CD4-positive, alpha-beta T cell (primary cell): Measurements from ENCODE around the gene CHRDL2. TPM values are rescaled to one million over a fixed set of nuclear protein-coding genes. Genes with fewer than 3 reads are reported as not detected.

Experiments used
- ATAC-seq: fragments of 200-7000 bp; cut with Tn5 transposase; one replicate; pipeline ENCODE4 v1.10.0; 2022; ENCODE audit warnings: mild to moderate bottlenecking; ENCODE audit not compliant: poor library complexity
- CTCF ChIA-PET: fragments of 350-600 bp; sonication (Branson Sonifier 250); formaldehyde crosslinking; loops from one replicate; lab custom pipeline; 2021; ENCODE audit warnings: antibody characterized with exemption, inconsistent platforms; lab: Charles Lee
- POLR2A ChIA-PET: fragments of 350-600 bp; sonication (Branson Sonifier 250); formaldehyde crosslinking; loops from one replicate; lab custom pipeline; 2021; ENCODE audit warnings: antibody characterized with exemption, inconsistent platforms; lab: Charles Lee
- DNase-seq, 14 experiments: peaks; one replicate each; pipeline ENCODE4 v3.0.0-alpha.2; 2013 to 2020; ENCODE audit warnings: mixed read lengths in 2 of 14
- H3K27ac ChIP-seq, 2 donors: one replicate each; pipeline versions ENCODE4 v1.5.1 to v1.7.0; 2013; ENCODE audit warnings: low read length in 2 of 2, low read depth in 1 of 2, mild to moderate bottlenecking in 1 of 2
- H3K27me3 ChIP-seq, 2 experiments: 1 replicate in 1 of 2; 2 replicates in 1 of 2; pipeline versions ENCODE4 v1.6.1 to v1.7.0; 2013; ENCODE audit warnings: low read length in 2 of 2, control low read depth in 1 of 2, mild to moderate bottlenecking in 1 of 2, moderate library complexity in 1 of 2; ENCODE audit not compliant: insufficient read depth in 2 of 2, control insufficient read depth in 1 of 2
- H3K36me3 ChIP-seq: one replicate; pipeline ENCODE4 v1.6.1; 2013; ENCODE audit warnings: low read length, control low read depth; ENCODE audit not compliant: insufficient read depth
- H3K4me1 ChIP-seq: one replicate; pipeline ENCODE4 v1.6.1; 2013; ENCODE audit warnings: low read length, control low read depth; ENCODE audit not compliant: insufficient read depth
- H3K4me3 ChIP-seq: one replicate; pipeline ENCODE4 v1.5.1; 2013; ENCODE audit warnings: mild to moderate bottlenecking, low read length, moderate library complexity
- H3K9me3 ChIP-seq, 2 experiments: 1 replicate in 1 of 2; 2 replicates in 1 of 2; pipeline versions ENCODE4 v1.6.1 to v1.7.0; 2013; ENCODE audit warnings: low read length in 2 of 2, mild to moderate bottlenecking in 2 of 2, control low read depth in 1 of 2, moderate library complexity in 1 of 2; ENCODE audit not compliant: control insufficient read depth in 1 of 2, insufficient read depth in 1 of 2
- H3K27ac Mint-ChIP-seq: one replicate; pipeline ENCODE4 v1.8.0; 2020; ENCODE audit warnings: mixed read lengths
- H3K27me3 Mint-ChIP-seq: one replicate; pipeline ENCODE4 v1.8.0; 2021; ENCODE audit warnings: mixed read lengths
- H3K36me3 Mint-ChIP-seq: one replicate; pipeline ENCODE4 v1.8.0; 2021; ENCODE audit warnings: low read depth, mixed read lengths
- H3K4me1 Mint-ChIP-seq: one replicate; pipeline ENCODE4 v1.8.0; 2021; ENCODE audit warnings: low read depth, mixed read lengths
- H3K4me3 Mint-ChIP-seq: one replicate; pipeline ENCODE4 v1.8.0; 2020; ENCODE audit warnings: mild to moderate bottlenecking, mixed read lengths
- H3K9me3 Mint-ChIP-seq: one replicate; pipeline ENCODE4 v1.8.0; 2020; ENCODE audit warnings: mixed read lengths
- intact Hi-C, 2 experiments: fragments of 100-400 bp; cut with DNase I in 1 of 2; cut with micrococcal nuclease in 1 of 2; formaldehyde crosslinking; loops; one replicate each; pipeline versions ENCODE4 v1.15.1 to v1.9.0; 2023 to 2025; cut with DNase I, micrococcal nuclease
- microRNA-seq: library from miRNA; unstranded; fragments of <30 nt; microRNA quantifications from one replicate; pipeline ENCODE4 v1.2.0, GENCODE V29; 2021; ENCODE audit warnings: borderline microRNAs expressed, borderline replicate concordance
- total RNA-seq, 174 experiments: library from RNA in 2 of 174; stranded (reverse) in 2 of 174; gene quantifications; one replicate each; pipeline ENCODE4 v1.2.3 and lab custom pipeline; 2021 to 2026
- TF ChIP-seq, protein P1 (sequence below): fragments of 200-600 bp; IDR thresholded peaks from one replicate; pipeline ENCODE4 v1.8.0; 2022; ENCODE audit warnings: antibody characterized with exemption, mild to moderate bottlenecking

CHRDL2 gene
- total RNA-seq, 2 experiments from 2014 or later, result not detected

DNA sequence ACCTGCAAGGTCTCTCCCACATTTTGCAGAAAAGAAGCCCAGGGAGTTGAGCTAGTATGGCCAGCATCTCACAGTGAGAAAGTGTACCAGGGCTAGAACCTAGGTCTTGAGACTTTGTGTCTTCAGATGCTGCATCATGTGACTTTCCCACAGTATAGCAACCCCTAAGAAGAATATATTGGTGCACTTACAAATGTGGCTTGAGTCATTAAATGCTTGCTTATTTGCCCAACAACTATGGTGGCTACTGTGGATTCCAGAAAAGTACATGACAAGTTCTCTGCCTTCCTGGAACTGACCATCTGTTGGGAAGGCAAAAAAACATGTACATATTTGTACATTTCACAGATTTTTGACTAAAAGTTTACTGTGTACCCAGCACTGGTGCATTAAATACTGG is 83.8 kb downstream of the CHRDL2 start:
- Mint-ChIP-seq H3K27ac (no peak overlapping the region), H3K4me1 (no peaks in the 10 kb centered on the region), H3K36me3 (peaks cover 37% of the 10 kb centered on the region), H3K4me3 (no peak overlapping the region), H3K27me3 (no peaks in the 10 kb centered on the region), H3K9me3 (no peaks in the 10 kb centered on the region)
- no peaks in the 10 kb centered on the region for H3K27me3 ChIP-seq
- DNase-seq (no peak), ATAC-seq (no peak)
- no peaks in the 10 kb centered on the region for H3K4me1 ChIP-seq
- ChIA-PET CTCF (no interaction called here), POLR2A (no interaction called here)
- no peaks in the 10 kb centered on the region for H3K36me3 ChIP-seq
- no peak overlapping the region for H3K4me3 ChIP-seq
- intact Hi-C loops, result no loop called here
- TF ChIP-seq, protein P1, sequence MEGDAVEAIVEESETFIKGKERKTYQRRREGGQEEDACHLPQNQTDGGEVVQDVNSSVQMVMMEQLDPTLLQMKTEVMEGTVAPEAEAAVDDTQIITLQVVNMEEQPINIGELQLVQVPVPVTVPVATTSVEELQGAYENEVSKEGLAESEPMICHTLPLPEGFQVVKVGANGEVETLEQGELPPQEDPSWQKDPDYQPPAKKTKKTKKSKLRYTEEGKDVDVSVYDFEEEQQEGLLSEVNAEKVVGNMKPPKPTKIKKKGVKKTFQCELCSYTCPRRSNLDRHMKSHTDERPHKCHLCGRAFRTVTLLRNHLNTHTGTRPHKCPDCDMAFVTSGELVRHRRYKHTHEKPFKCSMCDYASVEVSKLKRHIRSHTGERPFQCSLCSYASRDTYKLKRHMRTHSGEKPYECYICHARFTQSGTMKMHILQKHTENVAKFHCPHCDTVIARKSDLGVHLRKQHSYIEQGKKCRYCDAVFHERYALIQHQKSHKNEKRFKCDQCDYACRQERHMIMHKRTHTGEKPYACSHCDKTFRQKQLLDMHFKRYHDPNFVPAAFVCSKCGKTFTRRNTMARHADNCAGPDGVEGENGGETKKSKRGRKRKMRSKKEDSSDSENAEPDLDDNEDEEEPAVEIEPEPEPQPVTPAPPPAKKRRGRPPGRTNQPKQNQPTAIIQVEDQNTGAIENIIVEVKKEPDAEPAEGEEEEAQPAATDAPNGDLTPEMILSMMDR, result no peak
- H3K27ac ChIP-seq, result no peak overlapping the region
- no peaks in the 10 kb centered on the region for H3K9me3 ChIP-seq

DNA sequence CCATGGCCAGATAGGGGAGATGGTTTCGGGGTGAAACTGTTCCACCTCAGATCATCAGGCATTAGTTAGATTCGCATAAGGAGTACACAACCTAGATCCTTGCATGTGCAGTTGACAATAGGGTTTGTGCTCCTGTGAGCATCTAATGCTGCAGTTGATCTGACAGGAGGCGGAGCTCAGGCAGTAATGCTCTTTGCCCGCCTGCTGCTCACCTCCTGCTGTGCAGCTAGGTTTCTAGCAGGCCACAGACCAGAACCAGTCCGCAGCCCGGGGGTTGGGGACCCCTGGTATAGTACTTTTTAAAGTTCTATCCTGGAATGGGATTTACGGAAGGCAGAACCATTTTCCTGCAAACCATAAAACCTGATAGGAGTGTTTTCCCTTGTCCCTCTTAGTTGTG is 84.3 kb downstream of the CHRDL2 start:
- peaks cover 2% of the 10 kb centered on the region for H3K36me3 ChIP-seq
- Mint-ChIP-seq H3K36me3 (peaks cover 35% of the 10 kb centered on the region), H3K4me3 (no peak overlapping the region), H3K27me3 (no peaks in the 10 kb centered on the region), H3K9me3 (no peaks in the 10 kb centered on the region), H3K4me1 (no peaks in the 10 kb centered on the region), H3K27ac (no peak overlapping the region)
- H3K9me3 ChIP-seq, result no peaks in the 10 kb centered on the region
- ATAC-seq (no peak), DNase-seq (no peak)
- ChIA-PET CTCF (no interaction called here), POLR2A (no interaction called here)
- no peaks in the 10 kb centered on the region for H3K27me3 ChIP-seq
- no peak overlapping the region for H3K27ac ChIP-seq
- H3K4me3 ChIP-seq, result no peak overlapping the region
- TF ChIP-seq, protein P1, result no peak
- intact Hi-C loops, result no loop called here
- H3K4me1 ChIP-seq, result no peaks in the 10 kb centered on the region

Small RNA genes within 50 kb of the gene (microRNA-seq; reads per million reads assigned to microRNA genes)
- not detected for gene MIR4696

Other genes starting within 250 kb of the CHRDL2 start
- gene LIPT2, start 237.7 kb downstream of the CHRDL2 start, total RNA-seq, result 10 to 100 TPM; 10.7 to 10.9 TPM
- 1 to 10 TPM; 4.6 to 5.2 TPM for gene POLD3, start 138.8 kb downstream of the CHRDL2 start, total RNA-seq
- 10 to 100 TPM; 15.2 to 15.5 TPM for gene RNF169, start 17.4 kb upstream of the CHRDL2 start, total RNA-seq
- 10 to 100 TPM; 12.2 to 12.5 TPM for gene XRRA1, start 217.7 kb upstream of the CHRDL2 start, total RNA-seq
- gene SPCS2, start 217.8 kb upstream of the CHRDL2 start, total RNA-seq, result 10 to 100 TPM; 36.5 to 42.9 TPM